Neural crest cell (in vitro differentiated cells): ENCODE measurements around the gene ANKRD13B. TPM values are rescaled to one million over a fixed set of nuclear protein-coding genes. Genes with fewer than 3 reads are reported as not detected.

ENCODE experiments used
- DNase-seq: peaks from one replicate; pipeline ENCODE4 v3.0.0; 2021; ENCODE audit warnings: low read depth, mixed read lengths, low spot score
- H3K27ac Mint-ChIP-seq: one replicate; pipeline ENCODE4 v1.8.0; 2021; ENCODE audit warnings: mild to moderate bottlenecking, mixed read lengths; ENCODE audit not compliant: unreplicated experiment
- H3K27me3 Mint-ChIP-seq: 2 replicates; pipeline ENCODE4 v1.8.0; 2021; ENCODE audit warnings: low read depth, mild to moderate bottlenecking, mixed read lengths
- H3K36me3 Mint-ChIP-seq: 2 replicates; pipeline ENCODE4 v1.8.0; 2021; ENCODE audit warnings: low read depth, mild to moderate bottlenecking, mixed read lengths
- H3K4me1 Mint-ChIP-seq: 2 replicates; pipeline ENCODE4 v1.8.0; 2021; ENCODE audit warnings: mixed read lengths
- H3K4me3 Mint-ChIP-seq: one replicate; pipeline ENCODE4 v1.8.0; 2021; ENCODE audit warnings: mild to moderate bottlenecking, mixed read lengths
- H3K9me3 Mint-ChIP-seq: 2 replicates; pipeline ENCODE4 v1.8.0; 2021; ENCODE audit warnings: mixed read lengths
- total RNA-seq: library from RNA; stranded (reverse); gene quantifications from 2 replicates; pipeline ENCODE4 v1.2.1, GENCODE V29; 2021
- TF ChIP-seq, protein P1 (sequence below): fragments of 200-600 bp; sonication (generic); conservative IDR thresholded peaks from 2 replicates; pipeline ENCODE4 v1.5.0; 2021; ENCODE audit warnings: antibody characterized with exemption, mild to moderate bottlenecking

ANKRD13B gene
- total RNA-seq, 1 donor from 2014 or later, result 70.0 TPM

DNA sequence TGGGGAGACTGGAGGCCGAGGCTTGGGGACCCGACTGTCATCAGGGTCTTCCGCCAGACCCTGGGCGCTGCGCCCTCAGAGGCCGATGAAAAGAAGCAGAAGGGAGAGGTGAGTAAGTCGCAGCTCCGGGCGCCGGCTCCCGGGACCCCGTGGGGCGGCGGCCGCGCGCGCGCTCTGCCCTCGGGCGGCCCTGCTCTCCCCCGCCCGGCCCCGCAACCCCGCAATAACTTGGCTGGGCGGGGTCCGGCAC, 25.7 kb upstream of the ANKRD13B start:
- DNase-seq, result no peak
- Mint-ChIP-seq H3K27me3 (peaks cover 49% of the 10 kb centered on the region), H3K4me1 (peaks cover 26% of the 10 kb centered on the region), H3K36me3 (no peaks in the 10 kb centered on the region), H3K27ac (no peak overlapping the region), H3K9me3 (no peaks in the 10 kb centered on the region), H3K4me3 (peak overlapping the region; percentile 97)
- TF ChIP-seq, protein P1, sequence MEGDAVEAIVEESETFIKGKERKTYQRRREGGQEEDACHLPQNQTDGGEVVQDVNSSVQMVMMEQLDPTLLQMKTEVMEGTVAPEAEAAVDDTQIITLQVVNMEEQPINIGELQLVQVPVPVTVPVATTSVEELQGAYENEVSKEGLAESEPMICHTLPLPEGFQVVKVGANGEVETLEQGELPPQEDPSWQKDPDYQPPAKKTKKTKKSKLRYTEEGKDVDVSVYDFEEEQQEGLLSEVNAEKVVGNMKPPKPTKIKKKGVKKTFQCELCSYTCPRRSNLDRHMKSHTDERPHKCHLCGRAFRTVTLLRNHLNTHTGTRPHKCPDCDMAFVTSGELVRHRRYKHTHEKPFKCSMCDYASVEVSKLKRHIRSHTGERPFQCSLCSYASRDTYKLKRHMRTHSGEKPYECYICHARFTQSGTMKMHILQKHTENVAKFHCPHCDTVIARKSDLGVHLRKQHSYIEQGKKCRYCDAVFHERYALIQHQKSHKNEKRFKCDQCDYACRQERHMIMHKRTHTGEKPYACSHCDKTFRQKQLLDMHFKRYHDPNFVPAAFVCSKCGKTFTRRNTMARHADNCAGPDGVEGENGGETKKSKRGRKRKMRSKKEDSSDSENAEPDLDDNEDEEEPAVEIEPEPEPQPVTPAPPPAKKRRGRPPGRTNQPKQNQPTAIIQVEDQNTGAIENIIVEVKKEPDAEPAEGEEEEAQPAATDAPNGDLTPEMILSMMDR, result no peak

DNA sequence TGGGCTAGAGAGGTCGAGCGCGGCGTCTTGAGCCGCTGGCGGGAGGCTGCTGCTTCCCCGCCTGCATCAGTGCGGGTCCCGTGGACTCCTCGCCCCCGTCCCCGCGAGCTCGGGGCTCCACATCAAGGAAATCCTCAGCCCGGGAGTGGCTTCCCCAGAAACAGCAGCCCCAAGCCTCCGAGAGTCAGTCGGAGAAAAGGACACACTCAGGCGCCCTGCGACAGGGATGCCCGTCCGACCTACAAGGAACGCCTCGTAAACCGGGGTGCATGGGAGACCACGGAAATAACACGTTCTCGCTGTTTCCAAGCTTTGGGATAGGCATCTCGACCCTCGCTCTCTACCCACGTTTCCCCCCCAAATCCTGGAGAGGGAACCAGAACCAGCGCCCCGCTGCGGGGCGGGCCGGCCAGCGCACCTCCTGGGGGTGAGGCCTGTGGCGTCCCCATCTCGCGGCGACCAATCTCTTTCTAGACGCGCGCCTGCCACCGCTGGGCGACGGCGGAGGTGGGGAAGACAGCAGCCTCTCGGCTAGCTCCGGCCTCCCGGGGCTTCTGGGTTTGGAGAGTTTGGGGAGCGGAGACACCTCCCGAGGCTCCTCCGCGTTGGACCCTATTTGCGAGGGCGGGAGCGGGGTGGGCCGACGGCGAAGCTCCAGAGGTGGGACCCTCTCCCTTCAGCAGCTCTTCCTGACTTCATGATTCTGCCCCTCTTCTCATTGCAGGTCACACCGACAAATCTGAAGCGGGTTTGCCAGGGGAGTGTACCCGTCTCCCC, 25.2 kb upstream of the ANKRD13B start:
- Mint-ChIP-seq H3K27me3 (peaks cover 44% of the 10 kb centered on the region), H3K27ac (peak overlapping the region; percentile 20), H3K36me3 (no peaks in the 10 kb centered on the region), H3K9me3 (no peaks in the 10 kb centered on the region), H3K4me1 (peaks cover 26% of the 10 kb centered on the region), H3K4me3 (peak overlapping the region; percentile 97)
- TF ChIP-seq, protein P1, result peak; percentile 47
- peak; percentile 53 for DNase-seq

DNA sequence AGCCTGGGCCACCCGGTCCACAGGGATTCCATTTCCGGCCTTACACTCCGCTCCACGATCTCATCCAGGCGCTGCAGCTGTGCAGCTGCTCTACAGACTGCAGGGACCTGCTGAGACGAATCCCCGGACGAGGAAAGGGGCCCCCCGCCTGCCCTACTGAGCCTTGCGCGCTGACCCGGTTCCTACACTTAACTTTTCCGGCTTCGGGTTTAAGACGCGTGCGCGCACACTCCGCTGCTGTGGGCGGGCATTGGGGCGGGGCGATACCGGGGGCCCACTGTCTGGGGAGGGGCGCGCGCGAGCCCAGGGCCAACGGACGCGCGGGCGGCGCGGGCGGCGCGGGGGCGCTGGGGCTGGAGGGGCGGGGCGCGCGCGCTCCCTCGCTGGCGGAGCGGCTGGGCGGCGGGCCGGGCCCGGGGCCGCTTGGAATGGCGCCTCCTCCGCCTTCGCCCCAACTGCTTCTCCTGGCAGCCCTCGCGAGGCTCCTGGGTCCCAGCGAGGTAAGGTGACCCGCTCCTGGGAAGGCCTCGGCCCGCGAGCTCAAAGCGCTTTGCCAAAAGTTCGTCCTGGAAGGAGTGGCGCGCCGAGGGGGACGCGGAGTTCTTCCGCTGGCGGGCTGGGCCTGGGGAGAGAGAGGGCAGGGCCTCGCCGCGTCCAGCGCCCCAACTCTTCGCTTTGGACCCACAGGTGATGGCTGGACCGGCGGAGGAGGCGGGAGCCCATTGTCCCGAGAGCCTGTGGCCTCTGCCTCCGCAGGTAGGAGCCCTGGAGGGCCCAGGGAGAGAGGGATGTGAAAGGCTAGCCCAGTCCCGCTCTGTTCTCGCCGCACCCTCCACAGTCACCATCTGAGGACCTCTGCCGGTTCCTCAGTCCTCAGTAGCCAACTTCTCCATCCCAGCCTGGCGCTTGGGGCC, 24.3 kb upstream of the ANKRD13B start, which contains the start of gene TP53I13:
Gene TP53I13 (plus strand): TSS at position 371 of the 914 bp plus-strand sequence. CDS start 58 bp downstream, at position 429.
- DNase-seq, result peak; percentile 73
- TF ChIP-seq, protein P1, result no peak
- peaks cover 41% of the 10 kb centered on the region for H3K27me3 Mint-ChIP-seq

DNA sequence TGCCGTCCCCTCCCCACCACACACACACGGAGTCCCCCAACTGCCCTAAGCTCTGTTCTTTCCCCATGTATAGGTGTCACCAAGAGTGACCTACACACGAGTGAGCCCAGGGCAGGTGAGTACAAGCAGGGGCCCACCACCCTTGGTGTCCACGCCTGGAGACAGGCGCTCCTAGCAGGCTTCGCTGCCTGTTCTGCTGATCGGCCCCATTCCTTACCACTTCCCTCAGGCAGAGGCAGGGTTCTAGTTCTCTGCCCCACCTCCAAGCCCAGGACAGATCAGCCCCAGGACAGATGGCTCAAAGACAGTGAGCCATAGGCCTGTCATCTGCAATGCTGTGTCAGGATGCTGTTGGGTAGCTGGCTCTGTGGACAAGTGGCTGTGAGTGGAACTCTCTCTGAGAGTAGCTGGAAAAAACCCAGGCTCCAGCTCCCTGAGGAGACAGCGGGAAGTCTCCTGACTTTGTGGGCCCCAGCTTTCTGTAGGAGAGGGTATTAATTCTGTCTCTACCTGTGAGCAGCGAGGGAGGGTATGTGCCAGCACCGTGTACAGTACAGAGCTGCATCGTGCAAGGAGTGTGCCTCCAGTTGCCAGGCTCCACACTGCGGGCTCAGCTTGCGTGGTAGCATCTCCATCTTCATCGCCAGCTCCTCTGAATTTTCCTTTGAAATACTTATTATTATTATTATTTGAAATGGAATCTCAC, 23.5 kb upstream of the ANKRD13B start:
- TF ChIP-seq, protein P1, result no peak
- no peak for DNase-seq
- H3K9me3 Mint-ChIP-seq, result no peaks in the 10 kb centered on the region
- H3K36me3 Mint-ChIP-seq, result no peaks in the 10 kb centered on the region
- H3K27me3 Mint-ChIP-seq, result peaks cover 35% of the 10 kb centered on the region
- H3K4me1 Mint-ChIP-seq, result peaks cover 30% of the 10 kb centered on the region
- no peak overlapping the region for H3K27ac Mint-ChIP-seq
- H3K4me3 Mint-ChIP-seq, result peak overlapping the region; percentile 93

More for the DNA sequence above, 24.3 kb upstream of the ANKRD13B start, which contains the start of gene TP53I13:
- Mint-ChIP-seq H3K36me3 (no peaks in the 10 kb centered on the region), H3K4me1 (peaks cover 30% of the 10 kb centered on the region), H3K27ac (peak within 1 kb of the TSS; percentile 20), H3K4me3 (peak within 1 kb of the TSS; percentile 97), H3K9me3 (no peaks in the 10 kb centered on the region)

DNA sequence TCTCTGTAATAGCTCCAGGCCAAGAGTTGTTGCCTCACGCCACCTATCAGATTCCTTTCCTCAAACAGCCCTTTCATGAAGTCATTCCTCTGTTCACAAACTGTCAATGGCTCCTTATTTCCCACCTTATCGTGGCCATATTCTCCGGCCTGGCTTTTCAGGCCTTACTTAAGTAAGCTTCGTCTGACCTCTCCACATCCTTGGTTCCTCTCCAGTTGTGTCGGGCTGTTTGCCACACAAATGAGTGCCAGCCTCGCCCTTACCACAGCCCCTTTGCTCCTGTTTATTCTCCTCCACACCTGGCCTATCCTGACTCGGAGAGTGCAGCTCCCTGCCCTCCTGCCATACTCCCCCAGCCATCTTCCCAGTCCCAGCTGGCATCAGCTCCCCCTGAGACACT, 22.4 kb upstream of the ANKRD13B start:
- Mint-ChIP-seq H3K9me3 (no peaks in the 10 kb centered on the region), H3K27ac (no peak overlapping the region), H3K27me3 (peaks cover 25% of the 10 kb centered on the region), H3K4me1 (peaks cover 30% of the 10 kb centered on the region), H3K36me3 (no peaks in the 10 kb centered on the region), H3K4me3 (peak overlapping the region; percentile 58)
- TF ChIP-seq, protein P1, result no peak
- no peak for DNase-seq
